Neuron (in vitro differentiated cells): ENCODE measurements around the gene CASP2.
A peak's percentile ranks its signal among the peaks of the same experiment; 100 is the strongest.

ENCODE experiments used
- H2AFZ ChIP-seq: one replicate; pipeline ENCODE4 v1.6.1; 2013; ENCODE audit warnings: low read depth, mild to moderate bottlenecking, inconsistent platforms, low read length, moderate library complexity
- H3K27me3 ChIP-seq: one replicate; pipeline ENCODE4 v1.6.1; 2013; ENCODE audit warnings: low read length; ENCODE audit not compliant: insufficient read depth
- H3K36me3 ChIP-seq: one replicate; pipeline ENCODE4 v1.6.1; 2013; ENCODE audit warnings: low read length; ENCODE audit not compliant: insufficient read depth
- H3K4me1 ChIP-seq: one replicate; pipeline ENCODE4 v1.6.1; 2013; ENCODE audit warnings: low read length; ENCODE audit not compliant: insufficient read depth
- H3K4me3 ChIP-seq: 2 replicates; pipeline ENCODE4 v1.5.1; 2013; ENCODE audit warnings: mild to moderate bottlenecking, low read length, moderate library complexity
- H3K9me3 ChIP-seq: one replicate; pipeline ENCODE4 v1.6.1; 2013; ENCODE audit warnings: low read length

Gene CASP2

DNA sequence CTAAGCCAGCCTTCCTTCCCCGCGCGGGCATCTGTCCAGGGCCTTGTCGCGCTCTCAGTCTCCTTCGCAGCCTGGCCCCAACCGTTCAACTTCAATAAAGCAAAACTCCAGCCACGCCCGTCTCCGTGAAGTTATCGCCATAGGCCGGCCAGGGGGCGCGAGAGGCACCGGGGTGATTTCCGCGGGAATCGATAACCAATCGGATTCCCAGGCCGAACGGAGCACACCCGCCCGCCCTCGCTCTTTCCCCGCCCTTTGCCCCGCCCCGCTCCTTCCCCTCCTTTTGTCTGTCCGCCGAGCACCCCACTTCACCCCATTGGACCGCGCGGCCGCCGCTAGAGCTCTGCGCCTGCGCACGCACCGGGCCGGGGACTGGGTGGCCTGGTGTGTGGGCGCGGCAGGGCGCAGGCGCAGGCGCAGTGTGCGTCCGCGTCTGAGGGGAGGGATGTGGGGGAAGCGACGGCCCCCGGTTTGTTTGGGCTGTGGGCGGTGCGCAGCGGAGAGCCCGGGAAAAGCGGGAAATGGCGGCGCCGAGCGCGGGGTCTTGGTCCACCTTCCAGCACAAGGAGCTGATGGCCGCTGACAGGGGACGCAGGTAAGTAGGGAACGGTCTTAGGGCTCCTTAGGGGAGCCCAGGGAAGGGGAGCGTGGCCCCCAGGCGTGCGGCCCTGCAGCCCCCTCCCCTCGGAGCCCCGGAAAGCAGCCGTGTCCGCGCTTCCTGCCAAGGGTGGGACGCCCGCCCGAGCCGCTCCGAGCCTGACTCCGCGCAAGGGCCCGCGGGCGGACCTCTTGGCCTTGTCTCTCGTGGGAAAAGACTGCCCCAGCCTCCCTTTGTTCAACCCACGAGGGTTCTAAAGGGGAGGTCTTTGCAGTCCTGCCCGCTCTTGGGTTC lies at the start of gene CASP2:
Gene CASP2 (plus strand): TSS at position 417 of the 892 bp plus-strand sequence. CDS start 105 bp downstream, at position 522.
- Histone ChIP-seq H3K4me3 (peak within 1 kb of the TSS; percentile 94), H3K36me3 (peaks cover 24% of the 10 kb centered on the region)

GRCh38 chr7:143239813-143240212 lies 48.3 kb upstream of the CASP2 start:
- Histone ChIP-seq H3K27me3 (no peaks in the 10 kb centered on the region), H3K36me3 (no peaks in the 10 kb centered on the region), H3K4me1 (peaks cover 19% of the 10 kb centered on the region), H2AFZ (no peak overlapping the region), H3K4me3 (no peak overlapping the region), H3K9me3 (no peaks in the 10 kb centered on the region)

More for the DNA sequence above, at the start of gene CASP2:
- Histone ChIP-seq H3K27me3 (no peaks in the 10 kb centered on the region), H3K4me1 (peaks cover 18% of the 10 kb centered on the region), H2AFZ (peak within 1 kb of the TSS; percentile 80), H3K9me3 (no peaks in the 10 kb centered on the region)

GRCh38 chr7:143240291-143241168 lies 47.6 kb upstream of the CASP2 start:
- Histone ChIP-seq H3K27me3 (no peaks in the 10 kb centered on the region), H3K4me1 (peaks cover 19% of the 10 kb centered on the region), H3K36me3 (no peaks in the 10 kb centered on the region), H2AFZ (no peak overlapping the region), H3K9me3 (no peaks in the 10 kb centered on the region), H3K4me3 (no peak overlapping the region)

- no peaks in the 10 kb centered on the region for H3K9me3 ChIP-seq
- H3K4me1 ChIP-seq: peaks cover 19% of the 10 kb centered on the region
- no peak overlapping the region for H3K4me3 ChIP-seq
- H2AFZ ChIP-seq: no peak overlapping the region
- H3K27me3 ChIP-seq: no peaks in the 10 kb centered on the region
- no peaks in the 10 kb centered on the region for H3K36me3 ChIP-seq
These were observed 45.8 kb upstream of the CASP2 start for GRCh38 chr7:143242306-143242705.

- no peaks in the 10 kb centered on the region for H3K27me3 ChIP-seq
- H2AFZ ChIP-seq: no peak overlapping the region
These were observed 45.0 kb upstream of the CASP2 start for GRCh38 chr7:143243111-143243510.

GRCh38 chr7:143243614-143244013 lies 44.5 kb upstream of the CASP2 start:
- H3K4me3 ChIP-seq: no peak overlapping the region
- H2AFZ ChIP-seq: no peak overlapping the region
- H3K36me3 ChIP-seq: no peaks in the 10 kb centered on the region
- H3K4me1 ChIP-seq: peaks cover 19% of the 10 kb centered on the region
- no peaks in the 10 kb centered on the region for H3K27me3 ChIP-seq
- no peaks in the 10 kb centered on the region for H3K9me3 ChIP-seq

More at GRCh38 chr7:143243111-143243510, 45.0 kb upstream of the CASP2 start:
- H3K4me1 ChIP-seq: peaks cover 19% of the 10 kb centered on the region
- no peak overlapping the region for H3K4me3 ChIP-seq
- H3K36me3 ChIP-seq: no peaks in the 10 kb centered on the region
- H3K9me3 ChIP-seq: no peaks in the 10 kb centered on the region

- Histone ChIP-seq H3K27me3 (no peaks in the 10 kb centered on the region), H3K9me3 (no peaks in the 10 kb centered on the region), H3K4me1 (peaks cover 19% of the 10 kb centered on the region)
These were observed 43.8 kb upstream of the CASP2 start for GRCh38 chr7:143244321-143244720.

GRCh38 chr7:143245123-143245522 lies 43.0 kb upstream of the CASP2 start:
- H3K27me3 ChIP-seq: no peaks in the 10 kb centered on the region
- H3K9me3 ChIP-seq: peaks cover 2% of the 10 kb centered on the region
- no peak overlapping the region for H2AFZ ChIP-seq
- H3K4me1 ChIP-seq: peaks cover 19% of the 10 kb centered on the region
- H3K4me3 ChIP-seq: no peak overlapping the region
- no peaks in the 10 kb centered on the region for H3K36me3 ChIP-seq

More at GRCh38 chr7:143244321-143244720, 43.8 kb upstream of the CASP2 start:
- H2AFZ ChIP-seq: no peak overlapping the region
- H3K36me3 ChIP-seq: no peaks in the 10 kb centered on the region
- H3K4me3 ChIP-seq: no peak overlapping the region

DNA sequence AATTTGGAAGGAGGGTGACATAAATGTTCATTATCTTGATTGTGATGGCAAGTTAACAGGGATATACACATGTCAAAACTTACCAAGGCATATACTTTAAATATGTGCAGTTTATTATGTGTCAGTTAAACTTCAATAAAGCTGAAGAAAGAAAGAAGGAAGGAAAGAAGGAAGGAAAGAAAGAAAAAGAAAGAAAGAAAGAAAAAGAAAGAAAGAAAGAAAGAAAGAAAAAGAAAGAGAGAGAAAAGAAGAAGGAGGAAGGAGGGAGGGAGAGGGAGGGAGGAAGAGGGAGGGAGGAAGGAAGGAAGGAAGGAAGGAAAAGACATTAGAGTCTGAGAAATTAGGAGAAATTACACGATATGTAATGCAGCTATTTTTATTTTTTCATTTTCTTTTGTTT lies 40.8 kb upstream of the CASP2 start:
- Histone ChIP-seq H3K9me3 (peaks cover 2% of the 10 kb centered on the region), H3K4me3 (no peak overlapping the region), H3K27me3 (no peaks in the 10 kb centered on the region), H2AFZ (no peak overlapping the region), H3K36me3 (no peaks in the 10 kb centered on the region), H3K4me1 (peaks cover 15% of the 10 kb centered on the region)

DNA sequence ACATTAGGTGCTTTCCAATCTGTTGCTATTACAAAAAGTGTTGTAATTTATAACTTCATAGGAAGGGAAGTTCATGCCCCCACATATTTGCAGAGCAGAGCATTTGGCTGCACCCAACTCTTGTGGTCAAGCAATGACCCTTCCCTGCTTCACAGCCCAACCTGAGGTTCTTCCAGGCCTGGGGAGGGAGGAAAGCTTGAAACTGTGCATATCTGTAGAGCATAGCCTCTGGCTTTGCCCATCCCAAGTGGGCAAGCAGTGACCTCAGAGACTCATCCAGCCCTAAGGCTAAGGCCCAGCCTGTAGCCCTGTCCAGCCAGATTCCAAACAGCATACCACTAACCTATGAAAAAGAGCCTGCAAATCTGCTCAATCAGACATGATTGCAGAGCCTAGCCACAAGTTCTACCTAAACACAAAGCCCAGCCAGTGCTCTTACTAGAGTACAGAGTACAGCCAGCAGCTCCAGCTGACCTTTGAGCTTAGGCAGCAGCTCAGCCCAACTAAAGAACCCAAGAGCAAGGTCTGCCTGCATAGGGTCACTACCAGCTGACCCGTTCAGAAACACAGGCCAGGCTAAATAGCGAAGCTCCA lies 39.3 kb upstream of the CASP2 start:
- Histone ChIP-seq H3K9me3 (peaks cover 2% of the 10 kb centered on the region), H3K4me3 (no peak overlapping the region), H3K4me1 (peaks cover 6% of the 10 kb centered on the region), H3K27me3 (no peaks in the 10 kb centered on the region), H2AFZ (no peak overlapping the region), H3K36me3 (no peaks in the 10 kb centered on the region)

GRCh38 chr7:143250199-143250598 lies 38.0 kb upstream of the CASP2 start:
- Histone ChIP-seq H3K9me3 (peaks cover 2% of the 10 kb centered on the region), H2AFZ (no peak overlapping the region), H3K4me1 (no peaks in the 10 kb centered on the region)

DNA sequence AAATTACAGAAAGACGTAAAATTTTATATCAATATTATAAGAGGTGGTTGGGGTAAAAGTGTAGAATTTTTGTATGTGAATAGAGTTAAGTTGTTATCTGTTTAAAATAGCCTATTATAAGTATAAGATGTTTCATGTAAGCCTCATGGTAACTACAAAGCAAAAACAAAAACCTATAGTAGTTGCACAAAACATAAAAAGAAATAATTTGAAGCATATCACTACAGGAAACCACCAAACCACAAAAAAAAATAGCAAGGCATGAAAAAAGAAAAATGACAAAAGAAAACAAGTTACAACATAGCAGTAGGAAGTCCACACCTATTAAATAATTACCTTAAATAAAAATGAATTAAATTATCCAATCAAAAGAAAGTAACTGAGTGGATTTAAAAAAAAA lies 37.3 kb upstream of the CASP2 start:
- Histone ChIP-seq H2AFZ (no peak overlapping the region), H3K4me1 (no peaks in the 10 kb centered on the region), H3K9me3 (peaks cover 2% of the 10 kb centered on the region), H3K27me3 (no peaks in the 10 kb centered on the region), H3K36me3 (no peaks in the 10 kb centered on the region), H3K4me3 (no peak overlapping the region)

More at GRCh38 chr7:143250199-143250598, 38.0 kb upstream of the CASP2 start:
- Histone ChIP-seq H3K4me3 (no peak overlapping the region), H3K27me3 (no peaks in the 10 kb centered on the region), H3K36me3 (no peaks in the 10 kb centered on the region)

- H3K4me3 ChIP-seq: no peak overlapping the region
- H3K4me1 ChIP-seq: no peaks in the 10 kb centered on the region
- no peaks in the 10 kb centered on the region for H3K27me3 ChIP-seq
- no peak overlapping the region for H2AFZ ChIP-seq
- no peaks in the 10 kb centered on the region for H3K36me3 ChIP-seq
- H3K9me3 ChIP-seq: peaks cover 2% of the 10 kb centered on the region
These were observed 36.1 kb upstream of the CASP2 start for GRCh38 chr7:143252006-143252405.
